Natural killer cell (primary cell): ENCODE measurements around the gene CACNA1C. TPM values are rescaled to one million over a fixed set of nuclear protein-coding genes. Genes with fewer than 3 reads are reported as not detected.

Source experiments
- ATAC-seq, 3 donors: fragments of 150-1000 bp in 2 of 3; fragments of 200-7000 bp in 1 of 3; cut with Tn5 transposase; 1 replicate in 1 of 3; 2 replicates in 2 of 3; pipeline ENCODE4 v1.10.0; 2021; ENCODE audit warnings: mild to moderate bottlenecking in 2 of 3, moderate library complexity in 2 of 3
- DNase-seq, 2 donors: peaks; one replicate each; pipeline versions ENCODE4 v3.0.0 to v3.0.0-alpha.2; 2013 to 2021; ENCODE audit warnings: mixed read lengths in 1 of 2
- H3K27ac ChIP-seq: one replicate; pipeline ENCODE4 v1.5.1; 2013; ENCODE audit warnings: mild to moderate bottlenecking, low read length
- H3K27me3 ChIP-seq: one replicate; pipeline ENCODE4 v1.6.1; 2013; ENCODE audit warnings: low read length; ENCODE audit not compliant: control insufficient read depth, insufficient read depth
- H3K36me3 ChIP-seq: one replicate; pipeline ENCODE4 v1.6.1; 2013; ENCODE audit warnings: low read length; ENCODE audit not compliant: control insufficient read depth, insufficient read depth
- H3K4me1 ChIP-seq: one replicate; pipeline ENCODE4 v1.6.1; 2013; ENCODE audit warnings: low read length; ENCODE audit not compliant: control insufficient read depth, insufficient read depth
- H3K4me3 ChIP-seq: one replicate; pipeline ENCODE4 v1.5.1; 2013; ENCODE audit warnings: low read length
- H3K9me3 ChIP-seq: one replicate; pipeline ENCODE4 v1.6.1; 2013; ENCODE audit warnings: low read length; ENCODE audit not compliant: control insufficient read depth, insufficient read depth
- H3K27ac Mint-ChIP-seq, 2 donors: one replicate each; pipeline ENCODE4 v1.8.0; 2022; ENCODE audit warnings: mild to moderate bottlenecking in 2 of 2, mixed read lengths in 2 of 2, moderate library complexity in 1 of 2
- H3K27me3 Mint-ChIP-seq, 2 donors: one replicate each; pipeline ENCODE4 v1.8.0; 2022; ENCODE audit warnings: low read depth in 2 of 2, mixed read lengths in 2 of 2
- H3K36me3 Mint-ChIP-seq: one replicate; pipeline ENCODE4 v1.8.0; 2022; ENCODE audit warnings: mixed read lengths
- H3K4me1 Mint-ChIP-seq, 2 donors: one replicate each; pipeline ENCODE4 v1.8.0; 2022; ENCODE audit warnings: mixed read lengths in 2 of 2
- H3K4me3 Mint-ChIP-seq: one replicate; pipeline ENCODE4 v1.8.0; 2022; ENCODE audit warnings: mild to moderate bottlenecking, moderate library complexity, mixed read lengths
- H3K9me3 Mint-ChIP-seq, 2 donors: one replicate each; pipeline ENCODE4 v1.8.0; 2022; ENCODE audit warnings: mixed read lengths in 2 of 2
- CTCF ChIP-seq: fragments of 200-600 bp; IDR thresholded peaks from one replicate; pipeline ENCODE4 v1.8.0; 2022; ENCODE audit warnings: antibody characterized with exemption
- WGBS: methylation state at CpG from one replicate; pipeline ENCODE4 v1.1.7; 2013; ENCODE audit warnings: missing lambda C conversion rate; ENCODE audit not compliant: insufficient coverage; 5-methylcytosine and 5-hydroxymethylcytosine counted together
- intact Hi-C: fragments of 100-400 bp; cut with micrococcal nuclease; formaldehyde crosslinking; loops from one replicate; pipeline ENCODE4 v1.14.2; 2022
- total RNA-seq, 4 donors: library from RNA; stranded (reverse); fragments of 120-200 nt in 1 of 4; gene quantifications; one replicate each; pipeline versions ENCODE4 v1.2.3 to v1.2.4, GENCODE V29; 2013 to 2022

CACNA1C gene
- total RNA-seq, 3 donors from 2014 or later (not counting 1 experiment from before 2014, with no cell fraction given), result 0.07 to 0.35 (median 0.08) TPM

- Histone ChIP-seq H3K27me3 (no peaks in the 10 kb centered on the region), H3K36me3 (no peaks in the 10 kb centered on the region), H3K9me3 (no peaks in the 10 kb centered on the region), H3K4me3 (no peak overlapping the region), H3K4me1 (peaks cover 5% of the 10 kb centered on the region), H3K27ac (no peak overlapping the region)
- peaks cover 0 to 4% of the 10 kb centered on the region in 2 donors for H3K4me1 Mint-ChIP-seq
- peaks cover 4 to 9% of the 10 kb centered on the region in 2 donors for H3K27me3 Mint-ChIP-seq
- DNase-seq (no peak), ATAC-seq (no peak)
- H3K4me3 Mint-ChIP-seq, result no peak overlapping the region
- intact Hi-C loops, result no loop called here
- no peak for TF ChIP-seq CTCF
- 80% methylated on average over 5 of the region's 5 CpGs for WGBS
- H3K27ac Mint-ChIP-seq, result no peak overlapping the region
- no peaks in the 10 kb centered on the region for H3K9me3 Mint-ChIP-seq
- no peaks in the 10 kb centered on the region for H3K36me3 Mint-ChIP-seq
Measured at GRCh38 chr12:2509137-2509536, 456.4 kb downstream of the CACNA1C start.

GRCh38 chr12:2510045-2510444 lies 457.3 kb downstream of the CACNA1C start:
- no peak overlapping the region for H3K4me3 Mint-ChIP-seq
- intact Hi-C loops, result no loop called here
- Histone ChIP-seq H3K27me3 (no peaks in the 10 kb centered on the region), H3K4me3 (no peak overlapping the region), H3K36me3 (no peaks in the 10 kb centered on the region), H3K27ac (no peak overlapping the region), H3K4me1 (no peaks in the 10 kb centered on the region), H3K9me3 (no peaks in the 10 kb centered on the region)
- DNase-seq, result no peak
- H3K4me1 Mint-ChIP-seq, result no peaks in the 10 kb centered on the region
- WGBS, result 95% methylated on average over 5 of the region's 5 CpGs
- no peaks in the 10 kb centered on the region for H3K36me3 Mint-ChIP-seq
- no peak overlapping the region for H3K27ac Mint-ChIP-seq
- no peak for TF ChIP-seq CTCF
- peaks cover under 1% of the 10 kb centered on the region in 2 donors for H3K27me3 Mint-ChIP-seq
- no peak for ATAC-seq
- no peaks in the 10 kb centered on the region for H3K9me3 Mint-ChIP-seq

GRCh38 chr12:2513141-2514037 lies 460.6 kb downstream of the CACNA1C start:
- intact Hi-C loops, result no loop called here
- Histone ChIP-seq H3K27me3 (no peaks in the 10 kb centered on the region), H3K4me3 (no peak overlapping the region), H3K4me1 (no peaks in the 10 kb centered on the region), H3K36me3 (no peaks in the 10 kb centered on the region), H3K27ac (no peak overlapping the region), H3K9me3 (no peaks in the 10 kb centered on the region)
- Mint-ChIP-seq H3K36me3 (no peaks in the 10 kb centered on the region), H3K4me3 (no peak overlapping the region), H3K4me1 (no peaks in the 10 kb centered on the region), H3K9me3 (no peaks in the 10 kb centered on the region), H3K27ac (no peak overlapping the region), H3K27me3 (no peaks in the 10 kb centered on the region)
- TF ChIP-seq CTCF, result no peak
- 83% methylated on average over 10 of the region's 11 CpGs for whole genome bisulfite sequencing
- DNase-seq (no peak), ATAC-seq (no peak)

GRCh38 chr12:2514038-2514340 lies 461.2 kb downstream of the CACNA1C start:
- Mint-ChIP-seq H3K9me3 (no peaks in the 10 kb centered on the region), H3K27me3 (no peaks in the 10 kb centered on the region), H3K27ac (no peak overlapping the region), H3K36me3 (no peaks in the 10 kb centered on the region), H3K4me3 (no peak overlapping the region), H3K4me1 (no peaks in the 10 kb centered on the region)
- Histone ChIP-seq H3K9me3 (no peaks in the 10 kb centered on the region), H3K4me3 (no peak overlapping the region), H3K27me3 (no peaks in the 10 kb centered on the region), H3K4me1 (no peaks in the 10 kb centered on the region), H3K36me3 (no peaks in the 10 kb centered on the region), H3K27ac (no peak overlapping the region)
- no peak for DNase-seq
- no peak for ATAC-seq
- intact Hi-C loops, result no loop called here
- no peak for TF ChIP-seq CTCF
- WGBS, result 75% methylated on average over 5 of the region's 5 CpGs
